K562 (cell line): ENCODE results near the gene KAT6B.

Experiments
- CHD2 ChIP-seq: IDR thresholded peaks from 2 replicates; pipeline ENCODE4 v1.6.1; 2011; ENCODE audit warnings: low read depth, low read length
- NBN ChIP-seq: fragments of 450-650 bp; IDR thresholded peaks from 2 replicates; pipeline ENCODE4 v1.6.1; 2016; ENCODE audit warnings: low read depth, mild to moderate bottlenecking
- POLR2AphosphoS5 ChIP-seq: IDR thresholded peaks from 2 replicates; pipeline ENCODE4 v1.6.1; 2011; ENCODE audit warnings: mild to moderate bottlenecking, low read depth, low read length, moderate library complexity; ENCODE audit not compliant: control insufficient read depth, insufficient read depth
- ZNF146 ChIP-seq: IDR thresholded peaks from one replicate; pipeline ENCODE4 v1.6.1; 2018; ENCODE audit warnings: missing compliant biosample characterization; ENCODE audit not compliant: unreplicated experiment
- ZNF583 ChIP-seq: fragments of 250-450 bp; sonication (Bioruptor Pico); IDR thresholded peaks from 2 replicates; pipeline ENCODE4 v1.4.0; 2020
- TF ChIP-seq, protein P1 (sequence below), 3 experiments: IDR thresholded peaks in 2 of 3; conservative IDR thresholded peaks in 1 of 3; 2 replicates each; pipeline ENCODE4 v1.5.1; 2011 to 2012; ENCODE audit warnings: low read length in 3 of 3, mild to moderate bottlenecking in 3 of 3, control low read depth in 2 of 3, improper control_type of control experiment in 1 of 3, inconsistent platforms in 1 of 3, low read depth in 1 of 3, mixed read lengths in 1 of 3, moderate library complexity in 1 of 3; ENCODE audit not compliant: insufficient read depth in 2 of 3

DNA sequence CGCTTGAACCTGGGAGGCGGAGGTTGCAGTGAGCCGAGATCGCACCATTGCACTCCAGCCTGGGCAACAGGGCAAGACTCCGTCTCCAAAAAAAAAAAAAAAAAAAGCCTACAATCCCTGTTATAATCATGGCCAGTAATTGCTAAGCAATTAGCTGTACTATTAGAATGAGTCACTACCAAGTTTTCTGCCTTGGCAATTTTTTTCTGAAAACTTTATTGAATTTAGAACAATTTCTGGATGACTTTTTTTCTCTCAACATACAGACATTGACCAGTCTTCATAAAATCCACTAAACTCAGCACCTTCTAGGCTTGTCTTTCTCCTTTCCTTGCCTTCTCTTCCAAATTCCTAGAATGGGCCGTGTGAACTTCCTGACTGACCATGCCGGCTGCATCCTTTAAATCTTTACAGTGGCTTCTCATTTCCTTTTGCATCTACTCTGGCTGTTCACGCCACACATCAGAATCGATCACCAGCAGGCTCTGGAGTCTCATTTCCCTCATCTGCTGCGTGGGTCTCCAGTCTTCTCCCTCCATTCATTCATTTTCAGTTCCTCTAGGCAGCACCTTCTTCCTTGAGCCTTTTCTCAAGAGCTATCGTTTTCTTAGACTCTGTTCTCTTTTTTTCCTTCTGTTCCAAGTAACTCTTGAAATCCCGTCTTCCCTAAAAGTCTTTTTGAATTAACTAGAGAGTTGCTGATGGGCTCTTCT is 107.9 kb downstream of the KAT6B start:
- no peak for TF ChIP-seq CHD2
- TF ChIP-seq ZNF583 (CRISPR knock-in tag) = no peak
- no peak for TF ChIP-seq NBN
- no peak for TF ChIP-seq POLR2AphosphoS5
- no peak for TF ChIP-seq ZNF146 (CRISPR knock-in tag)
- TF ChIP-seq, protein P1, sequence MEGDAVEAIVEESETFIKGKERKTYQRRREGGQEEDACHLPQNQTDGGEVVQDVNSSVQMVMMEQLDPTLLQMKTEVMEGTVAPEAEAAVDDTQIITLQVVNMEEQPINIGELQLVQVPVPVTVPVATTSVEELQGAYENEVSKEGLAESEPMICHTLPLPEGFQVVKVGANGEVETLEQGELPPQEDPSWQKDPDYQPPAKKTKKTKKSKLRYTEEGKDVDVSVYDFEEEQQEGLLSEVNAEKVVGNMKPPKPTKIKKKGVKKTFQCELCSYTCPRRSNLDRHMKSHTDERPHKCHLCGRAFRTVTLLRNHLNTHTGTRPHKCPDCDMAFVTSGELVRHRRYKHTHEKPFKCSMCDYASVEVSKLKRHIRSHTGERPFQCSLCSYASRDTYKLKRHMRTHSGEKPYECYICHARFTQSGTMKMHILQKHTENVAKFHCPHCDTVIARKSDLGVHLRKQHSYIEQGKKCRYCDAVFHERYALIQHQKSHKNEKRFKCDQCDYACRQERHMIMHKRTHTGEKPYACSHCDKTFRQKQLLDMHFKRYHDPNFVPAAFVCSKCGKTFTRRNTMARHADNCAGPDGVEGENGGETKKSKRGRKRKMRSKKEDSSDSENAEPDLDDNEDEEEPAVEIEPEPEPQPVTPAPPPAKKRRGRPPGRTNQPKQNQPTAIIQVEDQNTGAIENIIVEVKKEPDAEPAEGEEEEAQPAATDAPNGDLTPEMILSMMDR (IDR thresholded peaks at IDR 0.05 in 2 of 3, conservative IDR thresholded peaks at IDR 0.05 in 1 of 3; ENCODE audit: insufficient read depth in 2 of 3, low read depth in 1 of 3, low read length in 3 of 3) = no peak
